Measurements from ENCODE around the gene KIF18A. TPM values are rescaled to one million over a fixed set of nuclear protein-coding genes. Genes with fewer than 3 reads are reported as not detected.

Gene KIF18A
- total RNA-seq = 4.1 and 4.4 TPM in 2 replicates

DNA sequence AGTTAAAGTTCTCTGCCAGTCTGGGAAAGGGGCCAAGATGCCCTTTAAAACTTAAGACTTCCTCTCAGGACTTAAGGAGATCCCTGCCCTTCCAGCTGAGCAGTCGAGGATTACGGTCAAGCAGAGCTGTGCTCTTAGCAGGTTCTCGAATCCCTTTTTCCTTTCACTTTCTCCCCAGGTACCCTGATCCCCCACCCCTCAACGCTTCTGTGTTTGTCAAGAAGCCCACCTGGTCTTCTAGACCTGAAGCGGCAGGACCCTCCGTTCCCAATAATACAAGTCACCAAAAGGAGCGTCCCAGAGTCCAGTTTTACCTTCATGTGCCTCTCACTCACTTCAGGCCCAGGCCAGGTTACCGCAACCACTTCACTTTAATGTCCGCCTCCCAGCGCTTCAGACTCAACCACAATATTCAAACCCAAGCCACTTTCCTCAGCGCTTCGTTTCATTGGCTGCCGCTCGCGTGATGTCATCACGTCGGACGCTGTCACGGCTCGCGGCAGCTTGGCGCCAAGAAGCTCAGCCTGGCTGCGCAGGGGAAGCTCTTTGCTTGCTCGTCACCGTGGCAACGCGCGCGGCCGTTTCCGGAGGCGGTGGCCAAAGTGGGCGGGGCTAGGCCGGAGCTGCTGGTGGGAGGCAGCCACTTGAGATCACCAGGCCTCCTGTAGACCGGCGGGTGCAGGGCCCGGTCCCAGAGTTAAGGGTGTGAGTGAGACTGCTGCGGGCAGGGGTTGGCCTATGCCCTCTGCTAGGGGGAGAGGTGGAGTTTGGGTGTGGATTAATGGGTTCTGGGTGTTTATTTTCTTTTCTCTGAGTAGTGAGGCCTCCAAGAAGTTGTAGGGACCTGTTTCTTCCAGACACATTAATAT is at the start of gene KIF18A, which contains the start of gene METTL15:
TSS of gene KIF18A (minus strand) at position 407 of the 869 bp plus-strand sequence. CDS start 10,209 bp downstream, outside the sequence.
TSS of gene METTL15 (plus strand) at position 639 of the 869 bp plus-strand sequence. CDS start 4,947 bp downstream, outside the sequence.
- TF ChIP-seq, protein P1, sequence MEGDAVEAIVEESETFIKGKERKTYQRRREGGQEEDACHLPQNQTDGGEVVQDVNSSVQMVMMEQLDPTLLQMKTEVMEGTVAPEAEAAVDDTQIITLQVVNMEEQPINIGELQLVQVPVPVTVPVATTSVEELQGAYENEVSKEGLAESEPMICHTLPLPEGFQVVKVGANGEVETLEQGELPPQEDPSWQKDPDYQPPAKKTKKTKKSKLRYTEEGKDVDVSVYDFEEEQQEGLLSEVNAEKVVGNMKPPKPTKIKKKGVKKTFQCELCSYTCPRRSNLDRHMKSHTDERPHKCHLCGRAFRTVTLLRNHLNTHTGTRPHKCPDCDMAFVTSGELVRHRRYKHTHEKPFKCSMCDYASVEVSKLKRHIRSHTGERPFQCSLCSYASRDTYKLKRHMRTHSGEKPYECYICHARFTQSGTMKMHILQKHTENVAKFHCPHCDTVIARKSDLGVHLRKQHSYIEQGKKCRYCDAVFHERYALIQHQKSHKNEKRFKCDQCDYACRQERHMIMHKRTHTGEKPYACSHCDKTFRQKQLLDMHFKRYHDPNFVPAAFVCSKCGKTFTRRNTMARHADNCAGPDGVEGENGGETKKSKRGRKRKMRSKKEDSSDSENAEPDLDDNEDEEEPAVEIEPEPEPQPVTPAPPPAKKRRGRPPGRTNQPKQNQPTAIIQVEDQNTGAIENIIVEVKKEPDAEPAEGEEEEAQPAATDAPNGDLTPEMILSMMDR (IDR thresholded peaks at IDR 0.05) = no peak
- peaks cover 55% of the 10 kb centered on the region for H3K4me1 Mint-ChIP-seq
- peak; percentile 100 for DNase-seq
- ChIA-PET POLR2A (no interaction called here), CTCF (interaction anchor here (1.5 kb wide), 1 partner anchor 608 kb away, joined by 4 read pairs; no protein-coding TSS in a partner anchor)
- peak within 1 kb of the TSS; percentile 98 for H3K4me3 Mint-ChIP-seq
- intact Hi-C loops (cut with micrococcal nuclease) = loop anchor here (1.0 kb wide), 2 partner anchors 602 to 745 kb away; partner anchors contain the start of genes CCDC34 and LIN7C
- no peaks in the 10 kb centered on the region for H3K9me3 Mint-ChIP-seq
- H3K27me3 Mint-ChIP-seq = no peaks in the 10 kb centered on the region
- H3K27ac Mint-ChIP-seq = peak within 1 kb of the TSS; percentile 99
- peak; percentile 89 for ATAC-seq (ENCODE audit: low read depth)
- peaks cover 18% of the 10 kb centered on the region for H3K36me3 Mint-ChIP-seq (ENCODE audit: low read depth)

DNA sequence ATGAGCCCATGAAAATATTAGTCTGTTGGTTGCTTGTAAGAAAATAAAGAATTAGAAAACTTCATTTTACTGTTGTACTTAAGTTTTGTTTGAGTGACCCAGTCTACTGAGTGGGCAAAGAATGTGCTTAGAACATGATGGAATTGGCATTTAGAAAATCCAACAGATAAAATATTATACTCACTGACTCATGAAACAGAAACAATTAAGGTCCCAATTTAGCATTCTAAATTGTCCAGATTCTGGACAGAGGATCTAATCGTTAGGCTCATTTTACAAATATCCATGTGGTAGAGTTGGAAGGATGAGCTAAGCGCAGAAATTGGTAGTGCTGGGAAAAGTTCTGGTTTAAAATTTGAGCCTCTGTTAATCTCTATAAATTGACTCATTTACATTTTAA is 45.6 kb upstream of the KIF18A start:
- intact Hi-C loops (cut with micrococcal nuclease) = no loop called here

DNA sequence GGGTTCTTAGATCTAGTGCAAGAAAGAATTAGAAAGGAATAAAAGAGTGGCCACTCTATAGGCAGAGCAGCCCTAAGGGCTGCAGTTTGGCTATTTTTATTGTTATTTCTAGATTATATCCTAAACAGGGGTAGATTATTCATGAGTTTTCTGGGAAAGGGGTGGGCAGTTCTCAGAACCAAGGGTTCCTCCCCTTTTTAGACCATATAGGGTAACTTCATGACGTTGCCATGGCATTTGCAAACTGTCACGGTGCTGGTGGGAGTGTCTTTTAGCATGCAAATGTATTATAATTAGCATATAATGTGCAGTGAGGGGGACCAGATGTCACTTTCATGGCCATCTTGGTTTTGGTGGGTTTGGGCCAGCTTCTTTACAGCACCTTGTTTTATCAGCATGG is 44.8 kb upstream of the KIF18A start:
- CTCF ChIA-PET = no interaction called here
- no peak for ATAC-seq (ENCODE audit: low read depth)
- POLR2A ChIA-PET = no interaction called here
- H3K27ac Mint-ChIP-seq = no peak overlapping the region
- peaks cover 19% of the 10 kb centered on the region for H3K36me3 Mint-ChIP-seq (ENCODE audit: low read depth)
- no peak overlapping the region for H3K4me3 Mint-ChIP-seq
- H3K27me3 Mint-ChIP-seq = no peaks in the 10 kb centered on the region
- H3K9me3 Mint-ChIP-seq = no peaks in the 10 kb centered on the region
- DNase-seq = no peak
- TF ChIP-seq, protein P1 (IDR thresholded peaks at IDR 0.05) = no peak
- no peaks in the 10 kb centered on the region for H3K4me1 Mint-ChIP-seq
- intact Hi-C loops (cut with micrococcal nuclease) = no loop called here

More for the DNA sequence above, 45.6 kb upstream of the KIF18A start:
- Mint-ChIP-seq H3K4me3 (no peak overlapping the region), H3K27ac (no peak overlapping the region), H3K27me3 (no peaks in the 10 kb centered on the region), H3K9me3 (no peaks in the 10 kb centered on the region), H3K36me3 (ENCODE audit: low read depth) (peaks cover 24% of the 10 kb centered on the region), H3K4me1 (no peaks in the 10 kb centered on the region)
- POLR2A ChIA-PET = no interaction called here
- DNase-seq (no peak), ATAC-seq (ENCODE audit: low read depth) (no peak)
- TF ChIP-seq, protein P1 (IDR thresholded peaks at IDR 0.05) = no peak
- CTCF ChIA-PET = no interaction called here

DNA sequence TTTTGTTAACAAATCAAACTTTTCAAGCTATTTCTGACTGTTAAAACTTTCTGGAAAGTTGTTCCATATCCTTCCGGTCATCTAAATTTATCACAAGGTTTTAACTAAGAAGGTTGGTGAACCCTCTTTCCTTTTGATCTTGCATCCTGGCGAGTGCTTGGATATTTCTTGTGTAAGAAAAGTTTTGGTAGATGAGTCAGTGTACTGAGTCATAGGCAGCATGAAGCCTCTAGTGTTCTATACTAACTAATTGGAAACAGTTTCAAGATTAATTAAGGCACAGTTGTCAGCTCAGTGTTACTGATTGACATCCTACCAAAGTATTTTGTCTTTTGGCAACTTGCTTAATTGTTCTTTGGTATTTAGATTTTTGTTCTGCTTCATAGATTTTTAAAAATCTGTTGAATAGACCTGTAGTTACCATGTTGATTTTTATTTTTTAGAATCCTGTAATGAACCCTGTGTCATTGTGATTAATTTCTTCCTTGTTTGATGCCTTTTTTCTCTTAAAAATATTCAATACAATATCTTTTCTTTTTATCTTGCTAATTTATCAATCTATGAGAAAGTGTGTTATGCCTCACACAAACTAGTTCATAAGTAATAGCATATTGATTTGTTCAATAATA is 38.3 kb upstream of the KIF18A start:
- CTCF ChIA-PET = no interaction called here
- POLR2A ChIA-PET = no interaction called here
- DNase-seq = no peak
- peaks cover 7% of the 10 kb centered on the region for H3K4me1 Mint-ChIP-seq
- H3K27me3 Mint-ChIP-seq = no peaks in the 10 kb centered on the region
- ATAC-seq (ENCODE audit: low read depth) = no peak
- TF ChIP-seq, protein P1 (IDR thresholded peaks at IDR 0.05) = no peak
- no peak overlapping the region for H3K27ac Mint-ChIP-seq
- intact Hi-C loops (cut with micrococcal nuclease) = no loop called here
- peaks cover 2% of the 10 kb centered on the region for H3K36me3 Mint-ChIP-seq (ENCODE audit: low read depth)
- H3K4me3 Mint-ChIP-seq = no peak overlapping the region
- peaks cover under 1% of the 10 kb centered on the region for H3K9me3 Mint-ChIP-seq

DNA sequence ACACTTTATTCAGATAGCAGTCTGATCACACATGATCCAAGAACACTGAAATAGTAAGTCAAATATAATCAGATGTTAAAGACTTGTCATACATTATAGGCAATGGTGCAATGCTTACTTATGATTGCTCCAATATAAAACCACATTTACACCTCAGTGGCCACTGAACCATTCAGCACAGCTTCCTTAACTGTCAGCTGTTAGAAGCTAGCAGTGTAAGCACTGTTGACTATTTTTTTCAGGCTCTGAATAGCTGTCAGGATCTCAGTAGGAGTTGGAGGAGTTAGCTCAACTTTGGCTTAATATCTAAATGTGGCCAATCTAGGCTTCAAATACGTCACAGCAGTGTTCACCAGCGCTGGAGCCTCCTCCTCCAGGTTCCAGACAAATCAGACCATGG is 36.9 kb upstream of the KIF18A start:
- DNase-seq = no peak
- ATAC-seq (ENCODE audit: low read depth) = no peak
- Mint-ChIP-seq H3K27ac (no peak overlapping the region), H3K9me3 (peaks cover 12% of the 10 kb centered on the region), H3K4me3 (no peak overlapping the region), H3K4me1 (peaks cover 7% of the 10 kb centered on the region), H3K27me3 (no peaks in the 10 kb centered on the region), H3K36me3 (ENCODE audit: low read depth) (peaks cover 7% of the 10 kb centered on the region)
- intact Hi-C loops (cut with micrococcal nuclease) = no loop called here
- TF ChIP-seq, protein P1 (IDR thresholded peaks at IDR 0.05) = no peak
- POLR2A ChIA-PET = no interaction called here
- CTCF ChIA-PET = no interaction called here
